ENCODE measurements around the gene PSEN1. TPM values are rescaled to one million over a fixed set of nuclear protein-coding genes. Genes with fewer than 3 reads are reported as not detected.

The PSEN1 gene
- total and polyA plus RNA-seq, 10 of the 15 experiments (the other 5 are each of a cell fraction or from before 2014, with no cell fraction given) = 8.9 to 32.3 (median 21.8) TPM

- TF ChIP-seq CTCF (IDR thresholded peaks at IDR 0.05 in 2 of 3, conservative IDR thresholded peaks at IDR 0.05 in 1 of 3; ENCODE audit: control insufficient read depth in 2 of 3, extremely low read depth in 1 of 3, insufficient read depth in 1 of 3, low read depth in 3 of 3, low read length in 3 of 3) (no peak), TAF1 (IDR thresholded peaks at IDR 0.05; ENCODE audit: borderline replicate concordance, low read depth, low read length) (no peak), PAX8 (IDR thresholded peaks at IDR 0.05) (no peak)
These were observed 128.0 kb downstream of the PSEN1 start (continued) for GRCh38 chr14:73264080-73264884.

GRCh38 chr14:73264885-73265720, 128.8 kb downstream of the PSEN1 start:
- Histone ChIP-seq H2AFZ (ENCODE audit: control insufficient read depth, low read depth, low read length) (no peak overlapping the region), H3K4me3 (no peak overlapping the region), H3K27ac (ENCODE audit: control insufficient read depth, insufficient read depth) (no peak overlapping the region), H3K4me2 (ENCODE audit: control insufficient read depth, insufficient read depth) (no peak overlapping the region), H3K9ac (ENCODE audit: control insufficient read depth, insufficient read depth, low read length) (no peak overlapping the region), H3K27me3 (replicated peaks in 1 of 2; ENCODE audit: control insufficient read depth in 2 of 2, insufficient read depth in 2 of 2, low read length in 1 of 2) (no peaks in the 10 kb centered on the region; a peak in 1 of 4 replicates), H3K36me3 (ENCODE audit: control insufficient read depth in 2 of 2, insufficient read depth in 2 of 2, low read length in 1 of 2) (no peaks in the 10 kb centered on the region), H3K79me2 (ENCODE audit: control insufficient read depth, insufficient read depth, low read length) (no peaks in the 10 kb centered on the region), H3K4me1 (ENCODE audit: control insufficient read depth, insufficient read depth, low read length) (peaks cover 9% of the 10 kb centered on the region), H3K9me3 (replicated peaks; ENCODE audit: control insufficient read depth, insufficient read depth, low read length) (no peaks in the 10 kb centered on the region), H4K20me1 (ENCODE audit: control insufficient read depth, insufficient read depth) (no peaks in the 10 kb centered on the region)
- no peak for DNase-seq (ENCODE audit: low read depth, low spot score)
- CTCF ChIA-PET = interaction anchor here (0.6 to 2.5 kb wide), 5 partner anchors 9 to 92 kb away, joined by 3 to 9 read pairs (median 3); no protein-coding TSS in a partner anchor
- intact Hi-C loops (cut with micrococcal nuclease; ENCODE audit: unreplicated experiment) (no loop called here), in situ Hi-C loops (cut with MboI) (no loop called here)
- POLR2A ChIA-PET = interaction anchor here (0.5 to 0.9 kb wide), 4 partner anchors 16 to 33 kb away, joined by 3 to 5 read pairs (median 3); no protein-coding TSS in a partner anchor
- RAD21 ChIA-PET (ENCODE audit: unreplicated experiment) = interaction anchor here (0.7 to 1.4 kb wide), 4 partner anchors 9 to 349 kb away, joined by 3 read pairs; no protein-coding TSS in a partner anchor
- 87% methylated on average over 18 of the region's 18 CpGs for WGBS (ENCODE audit: insufficient coverage, insufficient replicate concordance, low lambda C conversion rate, missing lambda C conversion rate)
- no TSS peak for BruUV-seq (replicated peaks)
- TF ChIP-seq LARP7 (IDR thresholded peaks at IDR 0.05) = no peak
- no peak for TF ChIP-seq ATF7 (IDR thresholded peaks at IDR 0.05; ENCODE audit: low read depth)
- TF ChIP-seq RAD21 (IDR thresholded peaks at IDR 0.05; ENCODE audit: insufficient read depth, low read depth, low read length) = no peak
- TF ChIP-seq ATF3 (IDR thresholded peaks at IDR 0.05; ENCODE audit: borderline replicate concordance, extremely low read depth, low read depth, low read length) = no peak
- no peak for TF ChIP-seq ASH2L (IDR thresholded peaks at IDR 0.05; ENCODE audit: borderline replicate concordance, low read depth)
- TF ChIP-seq BMI1 (IDR thresholded peaks at IDR 0.05; ENCODE audit: borderline replicate concordance) = no peak
- no peak for TF ChIP-seq ZBTB4 (CRISPR knock-in tag; IDR thresholded peaks at IDR 0.05)
- no peak for TF ChIP-seq EED (IDR thresholded peaks at IDR 0.05; ENCODE audit: low read depth)
- no peak for TF ChIP-seq SUPT20H (IDR thresholded peaks at IDR 0.05; ENCODE audit: borderline replicate concordance, control insufficient read depth, low read depth, low read length)
- TF ChIP-seq KLF5 (IDR thresholded peaks at IDR 0.05; ENCODE audit: partially characterized antibody) = no peak
- ATAC-seq = no peak
- FAIRE-seq = no peak
- SMC1A ChIA-PET (ENCODE audit: uncharacterized antibody, unreplicated experiment) = interaction anchor here (1.5 to 2.7 kb wide), 4 partner anchors 9 to 207 kb away, joined by 3 to 13 read pairs (median 4); no protein-coding TSS in a partner anchor

Measured in GM12878 (cell line).